SU-DHL-6 (cell line): ENCODE measurements around the gene HP1BP3.

Experiments
- CTCF ChIP-seq: fragments of 200-600 bp; sonication (generic); IDR thresholded peaks from one replicate; pipeline ENCODE4 v1.5.1; 2017; ENCODE audit warnings: antibody characterized with exemption, mild to moderate bottlenecking, low read length, moderate library complexity; ENCODE audit not compliant: insufficient read depth, poor library complexity, severe bottlenecking
- EZH2phosphoT487 ChIP-seq: fragments of 200-600 bp; sonication (generic), shearing (Covaris generic); conservative IDR thresholded peaks from 2 replicates; pipeline ENCODE4 v1.6.1; 2018; ENCODE audit warnings: mild to moderate bottlenecking, antibody characterized with exemption, low read length, moderate library complexity, mixed read lengths

DNA sequence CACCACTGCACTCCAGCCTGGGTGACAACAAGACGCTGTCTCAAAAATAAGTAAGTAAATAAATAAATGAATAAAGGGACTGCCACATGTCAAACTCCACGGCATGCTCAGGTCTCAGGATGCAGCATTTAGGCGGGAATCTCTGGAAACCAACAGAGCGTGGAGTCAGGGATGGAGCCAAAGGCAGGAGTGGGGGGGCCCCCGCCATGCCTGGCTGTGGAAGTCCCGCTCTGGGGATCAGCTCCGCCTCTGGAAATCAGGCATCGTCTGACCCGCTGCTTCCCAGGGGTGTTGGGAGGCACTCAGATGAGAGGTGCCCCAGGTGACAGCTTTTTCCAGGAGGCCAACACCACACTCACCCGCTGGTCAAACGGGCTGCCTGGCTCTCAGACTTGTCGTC is 89.5 kb downstream of the HP1BP3 start:
- TF ChIP-seq CTCF (no peak), EZH2phosphoT487 (no peak)
